ENCODE measurements around the gene E2F3.

GRCh38 chr6:20440296-20440695 lies 38.6 kb downstream of the E2F3 start:
- TF ChIP-seq EZH2 (IDR thresholded peaks at IDR 0.05; ENCODE audit: low read length, missing control alignments), result no peak
- TF ChIP-seq CTCF (conservative IDR thresholded peaks at IDR 0.05 in 1 of 2, IDR thresholded peaks at IDR 0.05 in 1 of 2; ENCODE audit: low read depth in 1 of 2, low read length in 2 of 2), result no peak
